Measurements from ENCODE around the gene CDC42EP4. TPM values are rescaled to one million over a fixed set of nuclear protein-coding genes. Genes with fewer than 3 reads are reported as not detected.

CDC42EP4 gene
- total RNA-seq, 2 experiments from 2014 or later, result 1.3 to 1.5 TPM

DNA sequence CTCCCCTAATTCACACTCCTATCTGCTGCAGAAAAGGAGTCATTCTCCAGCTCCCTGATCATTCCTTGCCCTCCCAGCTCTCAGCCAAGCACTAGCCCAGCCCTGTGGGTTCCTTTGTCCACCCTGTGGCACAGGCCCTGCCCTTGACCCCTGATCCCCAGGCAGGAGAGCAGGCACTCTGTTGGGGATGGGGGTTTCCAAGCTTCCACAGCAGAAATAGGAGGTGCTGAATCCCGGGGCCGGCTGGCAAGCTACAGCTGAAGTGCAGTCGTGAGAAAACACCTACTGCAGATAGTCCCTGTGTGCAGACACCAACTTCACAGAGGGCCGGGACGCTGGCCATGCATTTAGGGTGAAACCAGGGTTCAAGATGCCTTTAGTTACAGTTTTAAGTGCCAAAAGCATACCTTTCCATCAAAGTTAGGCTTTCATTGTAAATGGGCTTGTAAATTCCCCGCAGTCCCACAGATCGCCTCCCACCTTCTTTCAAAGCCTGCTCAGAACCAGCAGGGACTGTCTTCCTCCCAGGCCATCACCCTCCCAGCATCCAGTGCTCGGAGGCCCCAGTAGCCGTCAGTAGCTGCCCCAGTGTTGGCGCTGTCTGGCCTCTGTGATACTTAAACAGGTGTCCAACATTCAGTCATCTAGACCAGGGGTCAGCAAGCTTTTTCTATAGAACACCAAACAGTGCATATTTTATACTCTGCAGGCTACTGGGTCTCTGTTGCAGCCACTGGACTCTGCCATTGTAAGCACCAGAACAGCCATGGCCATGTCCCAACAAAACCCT, 60.8 kb downstream of the CDC42EP4 start:
- Mint-ChIP-seq H3K27ac (no peak overlapping the region), H3K4me1 (no peaks in the 10 kb centered on the region), H3K27me3 (no peaks in the 10 kb centered on the region), H3K36me3 (no peaks in the 10 kb centered on the region), H3K4me3 (no peak overlapping the region), H3K9me3 (ENCODE audit: low read depth) (no peaks in the 10 kb centered on the region)
- ATAC-seq (no peak), DNase-seq (no peak)
- CTCF ChIA-PET, result interaction anchor here (3.3 to 4.3 kb wide), 2 partner anchors 119 to 693 kb away, joined by 12 to 14 read pairs; no protein-coding TSS in a partner anchor

DNA sequence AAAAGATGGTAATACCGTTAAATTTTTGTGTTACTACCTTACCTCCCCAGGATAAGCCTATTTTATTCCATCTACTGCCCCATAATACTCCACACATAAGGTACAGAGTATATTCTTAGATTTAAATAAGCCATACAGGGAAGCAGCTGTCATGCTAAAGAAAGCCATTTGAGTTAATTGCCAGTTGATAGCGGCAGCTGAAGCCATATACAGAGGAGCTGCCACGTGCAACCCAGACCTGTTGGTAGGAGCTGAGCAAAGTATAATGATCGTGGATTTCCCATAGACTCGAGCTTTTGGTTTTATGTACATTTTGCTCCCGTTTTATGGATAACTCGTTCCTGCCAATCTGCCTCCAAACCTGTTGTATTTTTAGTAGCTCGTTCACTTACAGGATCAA, 62.1 kb downstream of the CDC42EP4 start:
- H3K4me1 Mint-ChIP-seq, result no peaks in the 10 kb centered on the region
- CTCF ChIA-PET, result interaction anchor here (0.8 to 4.3 kb wide), 5 partner anchors 58 to 692 kb away, joined by 3 to 14 read pairs (median 3); no protein-coding TSS in a partner anchor
- no peak overlapping the region for H3K27ac Mint-ChIP-seq
- no peak overlapping the region for H3K4me3 Mint-ChIP-seq
- ATAC-seq (no peak), DNase-seq (no peak)
- H3K27me3 Mint-ChIP-seq, result no peaks in the 10 kb centered on the region
- no peaks in the 10 kb centered on the region for H3K9me3 Mint-ChIP-seq (ENCODE audit: low read depth)
- H3K36me3 Mint-ChIP-seq, result no peaks in the 10 kb centered on the region

DNA sequence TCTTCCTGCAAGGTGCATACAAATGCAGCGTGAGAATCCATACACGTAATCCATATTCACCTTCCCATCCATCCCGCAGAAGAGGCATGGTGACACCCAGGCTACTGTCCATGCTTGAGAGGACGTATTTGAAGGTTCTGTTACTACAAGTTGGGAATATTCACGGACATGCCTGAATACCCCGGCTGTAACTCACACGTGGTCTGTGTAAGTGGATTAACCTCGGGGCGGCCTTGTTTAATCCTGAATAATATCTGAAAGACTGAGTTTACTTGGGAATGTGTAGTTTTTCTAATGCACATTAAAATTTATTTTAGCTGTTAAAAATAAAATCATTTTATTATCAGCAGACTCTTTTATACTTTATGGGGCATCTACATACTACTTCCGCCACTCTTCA, 63.3 kb downstream of the CDC42EP4 start:
- Mint-ChIP-seq H3K4me3 (no peak overlapping the region), H3K9me3 (ENCODE audit: low read depth) (no peaks in the 10 kb centered on the region), H3K36me3 (no peaks in the 10 kb centered on the region), H3K4me1 (no peaks in the 10 kb centered on the region), H3K27ac (no peak overlapping the region), H3K27me3 (no peaks in the 10 kb centered on the region)
- ATAC-seq (no peak), DNase-seq (no peak)
- CTCF ChIA-PET, result interaction anchor here (1.2 to 4.3 kb wide), 3 partner anchors 121 to 691 kb away, joined by 3 to 14 read pairs (median 12); no protein-coding TSS in a partner anchor

DNA sequence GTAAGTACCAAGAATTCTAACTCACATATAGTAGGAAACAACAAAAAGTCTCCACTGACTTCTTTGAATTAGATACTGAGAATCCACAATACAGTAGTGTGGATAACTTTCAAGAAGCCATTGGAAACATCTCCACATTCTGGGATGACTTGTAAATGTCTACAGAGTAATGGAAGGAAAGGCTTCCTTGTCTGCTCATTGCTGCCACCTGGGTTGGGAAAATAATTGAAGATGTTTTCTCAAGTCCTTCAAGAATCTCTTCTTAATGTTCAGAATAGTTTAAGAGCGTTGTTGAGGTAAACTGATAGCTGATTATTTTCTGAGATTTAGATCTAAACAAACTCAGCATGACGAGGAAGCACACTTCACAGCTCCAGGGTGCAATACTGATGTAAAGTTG, 64.1 kb downstream of the CDC42EP4 start:
- DNase-seq (no peak), ATAC-seq (no peak)
- Mint-ChIP-seq H3K36me3 (peaks cover under 1% of the 10 kb centered on the region), H3K27ac (no peak overlapping the region), H3K27me3 (no peaks in the 10 kb centered on the region), H3K4me3 (no peak overlapping the region), H3K9me3 (ENCODE audit: low read depth) (no peaks in the 10 kb centered on the region), H3K4me1 (no peaks in the 10 kb centered on the region)
- CTCF ChIA-PET, result interaction anchor here (4.3 kb wide), 1 partner anchor 690 kb away, joined by 14 read pairs; no protein-coding TSS in a partner anchor

DNA sequence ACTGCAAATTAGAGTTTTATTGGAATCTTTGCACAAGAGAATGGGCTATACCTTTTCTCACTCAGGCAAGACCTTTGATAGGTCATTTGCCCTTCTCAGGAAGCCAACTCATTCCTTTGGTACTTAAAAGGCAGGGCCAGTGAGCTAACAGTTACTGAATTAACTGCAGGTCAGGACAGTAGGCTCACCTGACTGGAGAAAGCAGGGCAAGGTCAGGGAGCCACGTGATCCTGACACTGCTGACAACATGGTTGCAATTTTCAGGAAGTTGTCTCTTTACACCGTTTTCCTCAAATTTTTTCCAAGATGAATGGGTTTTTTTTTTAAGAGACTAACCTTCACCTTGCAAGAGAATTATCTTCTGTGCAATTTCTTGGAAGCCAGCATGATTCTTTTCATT, 71.2 kb downstream of the CDC42EP4 start:
- Mint-ChIP-seq H3K4me3 (no peak overlapping the region), H3K36me3 (peaks cover 24% of the 10 kb centered on the region), H3K27ac (no peak overlapping the region), H3K9me3 (ENCODE audit: low read depth) (no peaks in the 10 kb centered on the region), H3K27me3 (no peaks in the 10 kb centered on the region), H3K4me1 (peaks cover 24% of the 10 kb centered on the region)
- CTCF ChIA-PET, result interaction anchor here (1.1 kb wide), 1 partner anchor 15 kb away, joined by 3 read pairs; no protein-coding TSS in a partner anchor
- DNase-seq, result no peak
- ATAC-seq, result no peak

DNA sequence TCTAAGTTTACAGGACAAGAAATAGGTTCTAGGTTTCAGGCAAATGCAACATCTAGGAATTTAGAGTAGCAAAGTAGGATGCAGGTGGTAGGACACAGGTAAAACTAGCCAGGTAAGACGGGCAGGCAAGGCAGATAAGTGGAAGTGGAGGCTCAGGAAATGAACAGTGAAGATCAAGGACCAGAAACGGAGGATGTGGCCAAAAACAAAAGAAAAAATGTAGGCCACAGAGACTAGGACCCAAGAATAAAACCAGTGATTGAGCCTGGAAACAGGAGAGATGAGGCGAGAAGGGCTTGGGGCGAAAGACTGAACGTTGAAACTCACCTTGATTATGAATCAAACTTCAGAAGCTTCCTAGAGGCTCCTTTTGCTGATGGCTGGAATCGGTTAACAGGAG, 74.1 kb downstream of the CDC42EP4 start:
- H3K27ac Mint-ChIP-seq, result peak overlapping the region; percentile 70
- H3K36me3 Mint-ChIP-seq, result peaks cover 35% of the 10 kb centered on the region
- no peaks in the 10 kb centered on the region for H3K9me3 Mint-ChIP-seq (ENCODE audit: low read depth)
- peaks cover 35% of the 10 kb centered on the region for H3K4me1 Mint-ChIP-seq
- ATAC-seq (no peak), DNase-seq (no peak)
- peak overlapping the region; percentile 15 for H3K4me3 Mint-ChIP-seq
- H3K27me3 Mint-ChIP-seq, result no peaks in the 10 kb centered on the region
- CTCF ChIA-PET, result interaction anchor here (1.2 to 3.4 kb wide), 3 partner anchors 46 to 681 kb away, joined by 3 to 18 read pairs (median 4); partner anchors contain the start of gene COG1

DNA sequence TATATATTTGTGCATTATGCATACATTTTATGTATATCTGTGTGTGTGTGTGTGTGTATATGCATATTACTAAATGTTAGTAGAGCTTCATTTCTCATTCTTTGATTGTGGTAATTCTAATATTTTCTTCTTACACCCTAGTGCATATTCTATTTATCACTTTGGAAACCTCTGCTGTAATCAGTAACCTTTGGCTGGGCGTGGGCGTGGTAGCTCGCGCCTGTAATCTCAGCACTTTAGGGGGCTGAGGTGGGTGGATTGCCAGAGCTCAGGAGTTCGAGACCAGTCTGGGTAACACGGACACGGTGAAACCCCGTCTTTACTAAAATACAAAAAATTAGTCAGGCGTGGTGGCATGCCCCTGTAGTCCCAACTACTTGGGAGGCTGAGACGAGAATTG, 77.1 kb downstream of the CDC42EP4 start:
- Mint-ChIP-seq H3K27me3 (no peaks in the 10 kb centered on the region), H3K4me1 (peaks cover 46% of the 10 kb centered on the region), H3K9me3 (ENCODE audit: low read depth) (no peaks in the 10 kb centered on the region), H3K27ac (no peak overlapping the region), H3K4me3 (no peak overlapping the region), H3K36me3 (peaks cover 26% of the 10 kb centered on the region)
- no peak for ATAC-seq
- DNase-seq, result no peak
- CTCF ChIA-PET, result interaction anchor here (0.7 to 0.8 kb wide), 3 partner anchors 137 to 678 kb away, joined by 3 read pairs; no protein-coding TSS in a partner anchor

Other genes starting within 250 kb of the CDC42EP4 start
- 10 to 100 TPM; 16.8 to 25.5 TPM for gene SLC39A11, start 219.3 kb downstream of the CDC42EP4 start, total RNA-seq
- under 1 TPM in 1 of 2 experiments, not detected in 1; 0.40 TPM for gene SSTR2, start 147.0 kb downstream of the CDC42EP4 start, total RNA-seq
- gene COG1, start 118.9 kb downstream of the CDC42EP4 start, total RNA-seq, result 10 to 100 TPM; 26.6 to 33.9 TPM
- gene CPSF4L, start 50.1 kb downstream of the CDC42EP4 start, total RNA-seq, result not detected

Measured in activated CD8-positive, alpha-beta memory T cell treated with anti-CD3 and anti-CD28 coated beads, Interleukin-2, amount 10 ng/mL, durations not matched to agents 7 days and 5 days (primary cell).